ENCODE data around the gene CLCNKB. TPM values are rescaled to one million over a fixed set of nuclear protein-coding genes. Genes with fewer than 3 reads are reported as not detected.
"Not testable (repeated sequence)": the region's sequence is repeated elsewhere in the genome, so short reads cannot be mapped to it uniquely, and the experiment has no call there.

The CLCNKB gene
- total and polyA plus RNA-seq, 2 experiments from 2014 or later: 1.3 to 1.9 TPM

DNA sequence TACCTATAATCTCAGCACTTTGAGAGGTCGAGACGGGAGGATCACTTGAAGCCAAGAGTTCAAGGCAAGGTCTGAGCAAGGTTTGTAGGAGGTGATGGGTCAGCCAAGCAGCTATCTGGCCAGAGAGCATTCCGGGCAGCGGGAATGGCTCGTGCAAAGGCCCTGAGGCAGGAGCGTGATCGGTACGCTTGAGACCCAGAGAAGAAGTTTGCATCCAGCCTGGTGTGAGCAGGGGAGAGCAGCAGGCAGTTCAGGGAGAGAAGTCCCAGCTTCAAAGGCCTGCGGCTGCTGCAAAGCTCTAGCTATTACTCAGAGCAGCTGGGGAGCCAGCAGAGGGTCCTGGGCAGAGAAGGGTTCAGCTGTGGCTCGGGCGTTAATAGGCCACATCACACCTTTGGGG, 44.7 kb upstream of the CLCNKB start:
- Histone ChIP-seq H3K27ac (ENCODE audit: low read depth) (no peak overlapping the region), H2AFZ (no peak overlapping the region), H3K4me2 (no peak overlapping the region), H3F3A (replicated peaks; ENCODE audit: low read depth) (no peaks in the 10 kb centered on the region), H4K20me1 (replicated peaks; ENCODE audit: insufficient read depth) (no peaks in the 10 kb centered on the region), H3K36me3 (ENCODE audit: insufficient read depth) (no peaks in the 10 kb centered on the region), H3K27me3 (ENCODE audit: insufficient read depth) (no peaks in the 10 kb centered on the region), H3K4me1 (ENCODE audit: insufficient read depth) (no peaks in the 10 kb centered on the region), H3K9me2 (ENCODE audit: insufficient read depth) (no peaks in the 10 kb centered on the region), H3K4me3 (no peak overlapping the region), H3K79me2 (replicated peaks; ENCODE audit: insufficient read depth) (no peaks in the 10 kb centered on the region)
- no peaks in the 10 kb centered on the region for H3K36me3 Mint-ChIP-seq (ENCODE audit: low read depth)
- no peaks in the 10 kb centered on the region for H3K9me3 Mint-ChIP-seq
- no peak overlapping the region for H3K27ac Mint-ChIP-seq
- ATAC-seq (no peak), DNase-seq (ENCODE audit: low spot score) (no peak)
- peaks cover 5% of the 10 kb centered on the region for H3K27me3 Mint-ChIP-seq (ENCODE audit: insufficient read depth, low read depth, poor library complexity)
- TF ChIP-seq, protein P1, sequence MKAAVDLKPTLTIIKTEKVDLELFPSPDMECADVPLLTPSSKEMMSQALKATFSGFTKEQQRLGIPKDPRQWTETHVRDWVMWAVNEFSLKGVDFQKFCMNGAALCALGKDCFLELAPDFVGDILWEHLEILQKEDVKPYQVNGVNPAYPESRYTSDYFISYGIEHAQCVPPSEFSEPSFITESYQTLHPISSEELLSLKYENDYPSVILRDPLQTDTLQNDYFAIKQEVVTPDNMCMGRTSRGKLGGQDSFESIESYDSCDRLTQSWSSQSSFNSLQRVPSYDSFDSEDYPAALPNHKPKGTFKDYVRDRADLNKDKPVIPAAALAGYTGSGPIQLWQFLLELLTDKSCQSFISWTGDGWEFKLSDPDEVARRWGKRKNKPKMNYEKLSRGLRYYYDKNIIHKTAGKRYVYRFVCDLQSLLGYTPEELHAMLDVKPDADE (IDR thresholded peaks at IDR 0.05): no peak
- TF ChIP-seq ZNF114 (CRISPR knock-in tag; IDR thresholded peaks at IDR 0.05): no peak
- no peak for TF ChIP-seq STAT1 (IDR thresholded peaks at IDR 0.05; ENCODE audit: unreplicated experiment)
- no peak for TF ChIP-seq EZH2 (IDR thresholded peaks at IDR 0.05; ENCODE audit: low read depth, unreplicated experiment)
- no peak for TF ChIP-seq CREB1 (CRISPR knock-in tag; IDR thresholded peaks at IDR 0.05; ENCODE audit: low read depth)
- TF ChIP-seq ZNF331 (CRISPR knock-in tag; IDR thresholded peaks at IDR 0.05; ENCODE audit: low read depth): no peak
- TF ChIP-seq EZH2phosphoT487 (IDR thresholded peaks at IDR 0.05; ENCODE audit: unreplicated experiment): no peak
- no peak for TF ChIP-seq NANOG (IDR thresholded peaks at IDR 0.05; ENCODE audit: borderline replicate concordance)
- no peak overlapping the region for H3K4me3 Mint-ChIP-seq
- H3K4me1 Mint-ChIP-seq: 0 out of 3 replicates have a peak, but pooled peaks cover 2% of the 10 kb centered on the region

DNA sequence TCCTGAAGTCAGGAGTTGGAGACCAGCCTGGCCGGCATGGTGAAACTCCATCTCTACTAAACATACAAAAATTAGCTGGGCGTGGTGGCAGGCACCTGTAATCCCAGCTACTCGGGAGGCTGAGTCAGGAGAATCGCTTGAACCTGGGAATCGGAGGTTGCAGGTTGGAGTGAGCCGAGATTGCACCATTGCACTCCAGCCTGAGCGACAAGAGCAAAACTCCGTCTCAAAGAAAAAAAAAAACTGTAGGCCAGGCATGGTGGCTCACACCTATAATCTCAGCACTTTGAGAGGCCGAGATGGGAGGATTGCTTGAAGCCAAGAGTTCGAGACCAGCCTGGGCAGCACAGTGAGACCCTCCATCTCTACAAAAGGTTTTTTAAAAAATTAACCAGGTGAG, 42.3 kb upstream of the CLCNKB start:
- H3K4me1 ChIP-seq (ENCODE audit: insufficient read depth); H3F3A ChIP-seq (replicated peaks; ENCODE audit: low read depth); H3K27ac Mint-ChIP-seq; H3K9me2 ChIP-seq (ENCODE audit: insufficient read depth); H3K4me3 Mint-ChIP-seq; H3K36me3 ChIP-seq (ENCODE audit: insufficient read depth); H4K20me1 ChIP-seq (replicated peaks; ENCODE audit: insufficient read depth); DNase-seq (ENCODE audit: low spot score); ATAC-seq; H3K27ac ChIP-seq (ENCODE audit: low read depth); H3K9me3 Mint-ChIP-seq; H3K36me3 Mint-ChIP-seq (ENCODE audit: low read depth); H3K27me3 ChIP-seq (ENCODE audit: insufficient read depth); H2AFZ ChIP-seq; H3K79me2 ChIP-seq (replicated peaks; ENCODE audit: insufficient read depth); H3K4me3 ChIP-seq; H3K4me1 Mint-ChIP-seq; H3K27me3 Mint-ChIP-seq (ENCODE audit: insufficient read depth, low read depth, poor library complexity); H3K4me2 ChIP-seq: not testable (repeated sequence)

DNA sequence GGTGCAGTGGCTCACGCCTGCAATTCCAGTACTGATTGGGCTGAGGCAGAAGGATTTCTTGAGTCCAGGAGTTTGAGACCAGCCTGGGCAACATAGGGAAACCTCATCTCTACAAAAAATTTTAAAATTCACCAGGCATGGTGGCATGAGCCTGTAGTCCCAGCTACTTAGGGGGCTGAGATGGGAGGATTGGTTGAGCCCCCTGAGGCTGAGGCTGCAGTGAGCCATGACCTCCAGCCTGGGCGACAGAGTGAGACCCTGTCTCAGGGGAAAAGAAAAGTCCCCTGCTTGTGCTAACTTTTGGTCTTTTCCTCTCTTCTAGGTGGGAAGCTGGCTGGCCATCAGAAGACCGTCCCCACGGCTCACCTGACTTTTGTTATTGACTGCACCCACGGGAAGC, 38.0 kb upstream of the CLCNKB start:
- H3K36me3 Mint-ChIP-seq (ENCODE audit: low read depth): no peaks in the 10 kb centered on the region
- H3K9me2 ChIP-seq (ENCODE audit: insufficient read depth): no peaks in the 10 kb centered on the region
- H3F3A ChIP-seq (replicated peaks; ENCODE audit: low read depth): 0 out of 2 replicates have a peak, but pooled peaks cover 2% of the 10 kb centered on the region
- H3K9me3 Mint-ChIP-seq: no peaks in the 10 kb centered on the region
- no peak overlapping the region for H3K4me3 Mint-ChIP-seq
- H3K36me3 ChIP-seq (ENCODE audit: insufficient read depth): no peaks in the 10 kb centered on the region
- H3K27ac ChIP-seq (ENCODE audit: low read depth): no peak overlapping the region
- H3K4me3 ChIP-seq: no peak overlapping the region
- H3K27me3 Mint-ChIP-seq (ENCODE audit: insufficient read depth, low read depth, poor library complexity): peaks cover 4% of the 10 kb centered on the region
- H3K27me3 ChIP-seq (ENCODE audit: insufficient read depth): no peaks in the 10 kb centered on the region
- DNase-seq (ENCODE audit: low spot score): no peak
- no peak overlapping the region for H3K27ac Mint-ChIP-seq
- H3K4me1 Mint-ChIP-seq: peaks cover 13% of the 10 kb centered on the region; the same call in 2 of the 3 replicates
- no peaks in the 10 kb centered on the region for H3K79me2 ChIP-seq (replicated peaks; ENCODE audit: insufficient read depth)
- no peak overlapping the region for H3K4me2 ChIP-seq
- H4K20me1 ChIP-seq (replicated peaks; ENCODE audit: insufficient read depth): no peaks in the 10 kb centered on the region
- no peak overlapping the region for H2AFZ ChIP-seq
- no peak for ATAC-seq
- H3K4me1 ChIP-seq (ENCODE audit: insufficient read depth): no peaks in the 10 kb centered on the region
- no peak for TF ChIP-seq CREB1 (CRISPR knock-in tag; IDR thresholded peaks at IDR 0.05; ENCODE audit: low read depth)
- TF ChIP-seq, protein P2, sequence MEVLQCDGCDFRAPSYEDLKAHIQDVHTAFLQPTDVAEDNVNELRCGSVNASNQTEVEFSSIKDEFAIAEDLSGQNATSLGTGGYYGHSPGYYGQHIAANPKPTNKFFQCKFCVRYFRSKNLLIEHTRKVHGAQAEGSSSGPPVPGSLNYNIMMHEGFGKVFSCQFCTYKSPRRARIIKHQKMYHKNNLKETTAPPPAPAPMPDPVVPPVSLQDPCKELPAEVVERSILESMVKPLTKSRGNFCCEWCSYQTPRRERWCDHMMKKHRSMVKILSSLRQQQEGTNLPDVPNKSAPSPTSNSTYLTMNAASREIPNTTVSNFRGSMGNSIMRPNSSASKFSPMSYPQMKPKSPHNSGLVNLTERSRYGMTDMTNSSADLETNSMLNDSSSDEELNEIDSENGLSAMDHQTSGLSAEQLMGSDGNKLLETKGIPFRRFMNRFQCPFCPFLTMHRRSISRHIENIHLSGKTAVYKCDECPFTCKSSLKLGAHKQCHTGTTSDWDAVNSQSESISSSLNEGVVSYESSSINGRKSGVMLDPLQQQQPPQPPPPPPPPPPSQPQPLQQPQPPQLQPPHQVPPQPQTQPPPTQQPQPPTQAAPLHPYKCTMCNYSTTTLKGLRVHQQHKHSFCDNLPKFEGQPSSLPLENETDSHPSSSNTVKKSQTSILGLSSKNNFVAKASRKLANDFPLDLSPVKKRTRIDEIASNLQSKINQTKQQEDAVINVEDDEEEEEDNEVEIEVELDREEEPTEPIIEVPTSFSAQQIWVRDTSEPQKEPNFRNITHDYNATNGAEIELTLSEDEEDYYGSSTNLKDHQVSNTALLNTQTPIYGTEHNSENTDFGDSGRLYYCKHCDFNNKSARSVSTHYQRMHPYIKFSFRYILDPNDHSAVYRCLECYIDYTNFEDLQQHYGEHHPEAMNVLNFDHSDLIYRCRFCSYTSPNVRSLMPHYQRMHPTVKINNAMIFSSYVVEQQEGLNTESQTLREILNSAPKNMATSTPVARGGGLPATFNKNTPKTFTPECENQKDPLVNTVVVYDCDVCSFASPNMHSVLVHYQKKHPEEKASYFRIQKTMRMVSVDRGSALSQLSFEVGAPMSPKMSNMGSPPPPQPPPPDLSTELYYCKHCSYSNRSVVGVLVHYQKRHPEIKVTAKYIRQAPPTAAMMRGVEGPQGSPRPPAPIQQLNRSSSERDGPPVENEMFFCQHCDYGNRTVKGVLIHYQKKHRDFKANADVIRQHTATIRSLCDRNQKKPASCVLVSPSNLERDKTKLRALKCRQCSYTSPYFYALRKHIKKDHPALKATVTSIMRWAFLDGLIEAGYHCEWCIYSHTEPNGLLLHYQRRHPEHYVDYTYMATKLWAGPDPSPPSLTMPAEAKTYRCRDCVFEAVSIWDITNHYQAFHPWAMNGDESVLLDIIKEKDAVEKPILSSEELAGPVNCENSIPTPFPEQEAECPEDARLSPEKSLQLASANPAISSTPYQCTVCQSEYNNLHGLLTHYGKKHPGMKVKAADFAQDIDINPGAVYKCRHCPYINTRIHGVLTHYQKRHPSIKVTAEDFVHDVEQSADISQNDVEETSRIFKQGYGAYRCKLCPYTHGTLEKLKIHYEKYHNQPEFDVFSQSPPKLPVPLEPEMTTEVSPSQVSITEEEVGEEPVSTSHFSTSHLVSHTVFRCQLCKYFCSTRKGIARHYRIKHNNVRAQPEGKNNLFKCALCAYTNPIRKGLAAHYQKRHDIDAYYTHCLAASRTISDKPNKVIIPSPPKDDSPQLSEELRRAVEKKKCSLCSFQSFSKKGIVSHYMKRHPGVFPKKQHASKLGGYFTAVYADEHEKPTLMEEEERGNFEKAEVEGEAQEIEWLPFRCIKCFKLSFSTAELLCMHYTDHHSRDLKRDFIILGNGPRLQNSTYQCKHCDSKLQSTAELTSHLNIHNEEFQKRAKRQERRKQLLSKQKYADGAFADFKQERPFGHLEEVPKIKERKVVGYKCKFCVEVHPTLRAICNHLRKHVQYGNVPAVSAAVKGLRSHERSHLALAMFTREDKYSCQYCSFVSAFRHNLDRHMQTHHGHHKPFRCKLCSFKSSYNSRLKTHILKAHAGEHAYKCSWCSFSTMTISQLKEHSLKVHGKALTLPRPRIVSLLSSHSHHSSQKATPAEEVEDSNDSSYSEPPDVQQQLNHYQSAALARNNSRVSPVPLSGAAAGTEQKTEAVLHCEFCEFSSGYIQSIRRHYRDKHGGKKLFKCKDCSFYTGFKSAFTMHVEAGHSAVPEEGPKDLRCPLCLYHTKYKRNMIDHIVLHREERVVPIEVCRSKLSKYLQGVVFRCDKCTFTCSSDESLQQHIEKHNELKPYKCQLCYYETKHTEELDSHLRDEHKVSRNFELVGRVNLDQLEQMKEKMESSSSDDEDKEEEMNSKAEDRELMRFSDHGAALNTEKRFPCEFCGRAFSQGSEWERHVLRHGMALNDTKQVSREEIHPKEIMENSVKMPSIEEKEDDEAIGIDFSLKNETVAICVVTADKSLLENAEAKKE (CRISPR knock-in tag; IDR thresholded peaks at IDR 0.05): no peak
- TF ChIP-seq, protein P1 (IDR thresholded peaks at IDR 0.05): no peak
- no peak for TF ChIP-seq STAT1 (IDR thresholded peaks at IDR 0.05; ENCODE audit: unreplicated experiment)
- TF ChIP-seq EZH2phosphoT487 (IDR thresholded peaks at IDR 0.05; ENCODE audit: unreplicated experiment): no peak
